GM19238 (cell line): ENCODE results near the gene CACNB4.

Source experiments
- DNase-seq: peaks from one replicate; pipeline ENCODE4 v3.0.0; 2011; ENCODE audit warnings: low spot score; ENCODE audit not compliant: insufficient read length

Gene CACNB4

GRCh38 chr2:152089238-152089637 is 9.6 kb downstream of the CACNB4 start:
- no peak for DNase-seq

GRCh38 chr2:152088006-152088405 is 10.8 kb downstream of the CACNB4 start:
- DNase-seq, result no peak

GRCh38 chr2:152086231-152086630 is 12.6 kb downstream of the CACNB4 start:
- no peak for DNase-seq

GRCh38 chr2:152084076-152084475 is 14.8 kb downstream of the CACNB4 start:
- DNase-seq, result no peak

GRCh38 chr2:152083202-152083875 is 15.5 kb downstream of the CACNB4 start:
- DNase-seq, result no peak

- no peak for DNase-seq
Measured at GRCh38 chr2:152078662-152079061, 20.2 kb downstream of the CACNB4 start.

GRCh38 chr2:152078023-152078422 is 20.8 kb downstream of the CACNB4 start:
- no peak for DNase-seq

- no peak for DNase-seq
Measured at GRCh38 chr2:152075461-152076050, 23.3 kb downstream of the CACNB4 start.

- DNase-seq, result no peak
Measured at GRCh38 chr2:152072011-152072410, 26.8 kb downstream of the CACNB4 start.

- no peak for DNase-seq
Measured at GRCh38 chr2:152071518-152071917, 27.3 kb downstream of the CACNB4 start.

GRCh38 chr2:152071092-152071491 is 27.8 kb downstream of the CACNB4 start:
- DNase-seq, result no peak

- DNase-seq, result no peak
Measured at GRCh38 chr2:152068226-152068625, 30.6 kb downstream of the CACNB4 start.

GRCh38 chr2:152067823-152068222 is 31.0 kb downstream of the CACNB4 start:
- DNase-seq, result no peak

- no peak for DNase-seq
Measured at GRCh38 chr2:152065945-152066344, 32.9 kb downstream of the CACNB4 start.

GRCh38 chr2:152064001-152064400 is 34.8 kb downstream of the CACNB4 start:
- no peak for DNase-seq

- DNase-seq, result no peak
Measured at GRCh38 chr2:152063325-152063924, 35.4 kb downstream of the CACNB4 start.

- DNase-seq, result no peak
Measured at GRCh38 chr2:152062125-152063091, 36.4 kb downstream of the CACNB4 start.

- no peak for DNase-seq
Measured at GRCh38 chr2:152061383-152061782, 37.5 kb downstream of the CACNB4 start.

GRCh38 chr2:152058655-152059054 is 40.2 kb downstream of the CACNB4 start:
- no peak for DNase-seq

- DNase-seq, result no peak
Measured at GRCh38 chr2:152056418-152056817, 42.4 kb downstream of the CACNB4 start.

GRCh38 chr2:152055366-152056108 is 43.3 kb downstream of the CACNB4 start:
- no peak for DNase-seq
